ENCODE results near the gene PIH1D1.
"Not testable (repeated sequence)": the region's sequence is repeated elsewhere in the genome, so short reads cannot be mapped to it uniquely, and the experiment has no call there.

PIH1D1 gene

DNA sequence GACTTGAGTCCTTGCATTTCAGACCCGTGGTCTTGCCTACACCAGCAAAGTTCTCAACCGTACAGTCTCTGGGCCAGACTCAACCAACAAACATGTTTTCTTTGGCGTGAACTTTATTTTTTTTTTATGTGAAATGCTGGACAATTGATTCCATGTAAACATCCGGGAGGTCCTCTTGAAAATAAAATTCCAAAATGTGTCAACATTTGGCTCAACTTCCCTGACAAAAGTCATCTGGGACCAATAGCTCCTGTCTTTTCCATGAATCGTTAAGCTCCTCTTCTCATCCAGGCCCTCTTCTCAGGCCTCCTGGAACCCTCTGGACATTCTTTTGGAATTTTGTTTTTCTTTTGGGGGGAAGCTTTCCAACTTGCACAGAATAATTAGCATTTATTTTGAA, 4.2 kb upstream of the PIH1D1 start:
- no peak for DNase-seq (ENCODE audit: low spot score)

DNA sequence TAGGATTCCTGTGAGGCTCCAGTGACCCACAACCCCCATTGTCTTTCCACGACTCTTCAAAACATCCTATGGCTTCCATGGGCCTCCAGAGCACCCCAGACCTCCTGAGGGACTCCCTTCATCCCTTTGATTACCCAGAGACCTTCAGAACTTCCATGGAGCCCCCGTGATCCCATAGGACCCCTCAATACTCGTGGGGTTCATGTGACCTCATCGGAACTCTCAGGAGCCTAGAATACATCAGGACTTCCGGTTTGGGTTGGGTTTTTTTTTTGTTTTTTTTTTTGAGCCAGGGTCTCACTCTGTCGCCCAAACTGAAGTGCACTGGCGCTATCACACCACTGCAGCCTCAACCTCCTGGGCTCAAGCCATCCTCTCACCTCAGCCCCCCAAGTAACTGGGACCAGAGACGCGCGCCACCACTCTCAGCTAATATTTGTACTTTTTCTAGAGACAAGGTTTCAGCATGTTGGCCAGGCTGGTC, 2.2 kb upstream of the PIH1D1 start:
- DNase-seq (ENCODE audit: low spot score) = no peak

DNA sequence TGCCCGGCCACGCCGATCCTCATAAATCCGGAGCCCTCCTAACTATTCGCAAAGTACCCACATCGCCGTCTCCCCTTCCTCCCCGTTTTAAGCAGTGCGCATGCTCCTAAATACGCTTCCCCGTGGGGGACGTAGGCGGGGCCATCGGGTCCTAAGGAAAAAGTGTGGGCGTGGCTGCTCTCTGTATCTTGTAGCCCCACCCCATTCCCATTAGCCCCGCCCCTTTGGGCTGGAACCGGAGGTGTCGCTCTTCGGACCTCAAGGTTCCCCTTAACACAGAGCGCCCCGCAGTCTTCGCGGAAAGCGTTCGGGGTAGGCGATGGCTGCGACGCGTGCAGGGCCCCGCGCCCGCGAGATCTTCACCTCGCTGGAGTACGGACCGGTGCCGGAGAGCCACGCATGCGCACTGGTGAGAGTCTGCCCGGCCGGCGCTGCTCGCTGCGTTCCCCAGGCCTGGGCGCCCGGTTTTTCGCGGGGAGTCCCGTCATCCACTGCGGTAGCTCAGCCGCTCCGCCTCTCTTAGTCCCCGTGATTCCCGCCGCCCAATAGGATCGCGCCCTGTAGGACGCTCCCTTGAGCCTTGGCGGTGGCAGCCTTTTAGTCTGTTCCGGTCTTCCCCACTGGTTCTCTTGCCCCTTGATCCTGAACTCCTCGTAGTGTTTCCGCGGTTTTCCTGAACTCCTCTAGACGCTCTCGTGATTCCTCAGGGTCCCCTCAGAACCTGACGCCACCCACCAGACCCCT, 1.6 kb upstream of the PIH1D1 start, which contains the start of gene ALDH16A1:
ALDH16A1 (plus strand) TSS at position 213 of the 744 bp plus-strand sequence; CDS start at position 320, 107 bp downstream.
- peak; percentile 99 for DNase-seq (ENCODE audit: low spot score)

DNA sequence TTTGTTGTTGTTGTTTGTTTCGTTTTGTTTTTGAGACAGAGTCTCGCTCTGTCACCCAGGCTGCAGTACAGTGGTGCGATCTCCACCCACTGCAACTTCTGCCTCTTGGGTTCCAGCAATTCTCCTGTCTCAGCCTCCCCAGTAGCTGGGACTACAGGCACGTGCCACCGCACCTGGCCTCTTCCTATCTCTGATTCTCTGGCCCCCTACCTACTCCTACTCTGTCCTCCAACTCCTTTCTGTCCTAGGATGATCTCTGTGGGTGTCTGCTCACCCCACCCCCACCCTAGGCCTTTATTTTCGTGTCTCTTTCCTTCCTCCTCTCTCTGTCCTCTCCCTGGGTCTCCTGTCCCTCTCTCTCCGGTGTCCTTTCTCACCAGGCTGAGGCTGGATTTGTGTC, 1.2 kb downstream of the PIH1D1 start:
- DNase-seq (ENCODE audit: low spot score) = no peak

DNA sequence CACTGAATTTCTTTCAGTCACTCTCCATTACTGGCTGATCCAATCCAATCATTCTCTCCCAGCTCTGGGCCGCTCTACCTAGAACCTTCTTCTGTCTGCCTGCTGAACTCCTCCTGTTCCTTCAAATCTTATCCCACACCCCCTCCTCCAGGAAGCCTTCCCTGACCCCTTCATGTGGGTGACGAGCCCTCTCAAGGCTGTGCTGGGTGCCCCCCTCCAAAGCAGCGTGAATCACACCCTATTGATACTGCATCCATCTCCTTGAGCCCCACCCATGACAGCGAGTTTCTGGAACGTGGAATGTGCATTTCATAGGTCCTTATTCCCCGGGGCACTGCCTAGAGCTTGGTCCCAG, 3.2 kb downstream of the PIH1D1 start:
- no peak for DNase-seq (ENCODE audit: low spot score)

DNA sequence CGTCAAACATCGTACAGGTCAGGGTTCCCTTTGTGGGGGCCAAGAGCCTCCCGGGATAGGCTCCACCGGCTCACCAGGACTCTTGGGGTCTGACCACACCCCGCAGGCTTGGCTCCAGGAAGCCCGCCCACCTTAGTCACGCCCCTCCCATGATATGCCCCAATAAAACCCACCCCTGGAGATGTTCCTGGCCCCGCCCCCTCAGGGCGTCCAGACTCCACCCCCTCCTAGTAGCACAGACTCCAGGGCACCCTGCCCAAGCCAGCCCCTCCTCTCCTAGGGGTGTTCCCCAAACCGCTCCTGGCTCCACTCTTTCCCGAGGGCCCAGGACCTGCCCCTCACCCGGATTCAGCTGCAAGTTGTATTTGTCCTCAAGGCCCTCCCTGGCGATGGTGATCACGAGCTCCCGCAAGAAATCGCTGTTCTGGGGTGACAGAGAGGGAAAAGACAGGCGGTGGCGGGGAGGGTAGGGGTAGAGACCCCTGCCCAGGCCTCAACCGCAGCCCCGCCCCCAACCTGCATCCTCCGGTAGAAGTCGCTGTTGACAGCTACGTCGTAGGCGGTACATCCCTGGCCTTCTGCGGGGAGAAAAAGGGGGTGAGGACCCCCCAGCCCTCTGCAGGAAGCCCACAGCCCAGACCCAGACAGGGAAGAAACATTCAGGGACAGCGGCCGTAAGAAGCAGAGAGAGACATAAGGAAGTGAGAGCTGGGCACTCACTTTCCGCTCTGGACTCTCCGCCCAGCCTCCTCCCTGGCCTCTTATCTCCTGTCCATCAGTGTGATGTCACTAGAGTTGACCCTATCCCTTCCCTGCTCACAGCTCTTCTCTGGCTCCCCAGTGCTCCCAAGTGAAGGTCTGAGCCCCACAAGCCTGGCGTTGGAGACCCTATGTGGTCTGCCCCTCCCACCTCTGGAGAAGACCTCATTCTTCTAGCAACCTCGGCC, 3.9 kb downstream of the PIH1D1 start:
- no peak for DNase-seq (ENCODE audit: low spot score)

DNA sequence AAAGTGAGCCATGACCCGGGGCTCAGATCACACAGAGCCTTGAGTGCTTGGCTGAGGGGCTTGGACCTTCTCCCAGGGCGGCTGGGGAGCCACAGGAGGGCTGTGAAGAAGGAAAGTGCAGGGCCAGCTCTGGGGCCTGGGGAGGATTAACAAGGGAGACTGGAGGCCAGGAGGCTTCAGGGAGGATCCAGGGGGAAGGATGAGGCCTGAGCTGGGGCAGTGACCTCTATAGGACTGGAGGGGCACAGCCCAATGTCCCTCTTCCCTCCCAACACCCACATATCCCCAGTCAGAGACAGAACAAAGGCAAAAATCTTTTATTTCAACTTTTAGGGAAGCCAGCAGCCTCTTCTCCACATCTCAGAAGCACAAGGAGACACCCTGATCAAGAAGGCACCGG, 5.6 kb downstream of the PIH1D1 start:
- DNase-seq (ENCODE audit: low spot score) = no peak

DNA sequence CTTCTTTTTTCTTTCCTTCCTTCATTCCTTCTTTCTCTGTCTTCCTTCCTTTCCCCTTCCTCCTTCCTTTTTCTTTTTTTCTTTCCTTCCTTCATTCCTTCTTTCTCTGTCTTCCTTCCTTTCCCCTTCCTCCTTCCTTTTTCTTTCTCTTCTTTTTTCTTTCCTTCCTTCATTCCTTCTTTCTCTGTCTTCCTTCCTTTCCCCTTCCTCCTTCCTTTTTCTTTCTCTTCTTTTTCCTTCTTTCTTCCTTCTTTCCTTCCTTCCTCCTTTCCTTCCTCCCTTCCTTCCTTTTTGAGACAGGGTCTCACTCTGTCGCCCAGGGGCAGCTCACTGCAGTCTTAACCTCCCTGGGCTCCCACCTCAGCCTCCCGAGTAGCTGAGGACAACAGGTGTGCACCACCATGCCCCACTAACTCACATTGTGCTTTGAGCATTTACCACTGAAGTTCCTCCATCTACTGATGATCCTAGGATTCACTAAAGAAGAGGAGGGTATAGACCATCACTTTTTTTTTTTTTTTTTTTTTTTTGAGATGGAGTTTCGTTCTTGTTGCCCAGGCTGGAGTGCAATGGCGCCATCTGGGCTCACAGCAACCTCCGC, 7.4 kb downstream of the PIH1D1 start:
- DNase-seq (ENCODE audit: low spot score) = not testable (repeated sequence)

DNA sequence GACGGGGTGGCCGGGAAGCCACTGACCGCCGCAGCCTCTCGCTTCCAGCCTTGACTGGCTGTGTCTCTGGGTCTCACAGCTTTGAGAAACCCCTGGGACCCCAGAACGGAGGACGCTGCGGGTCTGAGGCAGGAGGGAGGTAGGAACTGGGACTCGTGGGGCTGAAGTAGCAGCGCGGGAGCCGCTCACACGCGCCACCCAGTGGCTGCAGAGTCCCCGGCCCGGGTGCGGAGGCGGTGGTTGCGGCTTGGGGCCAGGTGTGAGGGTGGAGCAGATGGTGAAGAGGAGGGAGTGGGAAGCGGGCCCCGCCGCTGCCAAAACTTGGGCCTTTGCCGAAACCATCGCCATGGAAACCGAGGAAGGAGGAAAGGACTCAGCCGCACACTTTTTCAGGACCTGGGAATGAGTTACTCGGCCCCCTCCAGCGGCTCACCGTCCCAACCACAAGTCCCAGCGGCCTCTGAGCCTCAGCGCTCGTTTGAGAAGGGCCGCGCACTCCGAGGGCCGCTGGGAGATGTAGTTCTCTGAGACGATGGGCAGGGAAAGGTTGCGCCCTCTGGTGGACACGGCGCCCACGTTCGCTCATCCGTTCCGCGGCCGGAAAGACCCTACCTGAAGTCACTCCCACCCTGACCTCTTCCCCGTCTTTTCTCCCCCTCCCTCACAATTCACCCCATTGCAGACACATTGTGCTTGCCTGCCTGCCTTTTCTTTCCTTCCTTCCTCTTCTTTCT, 8.1 kb downstream of the PIH1D1 start:
- peak; percentile 95 for DNase-seq (ENCODE audit: low spot score)

DNA sequence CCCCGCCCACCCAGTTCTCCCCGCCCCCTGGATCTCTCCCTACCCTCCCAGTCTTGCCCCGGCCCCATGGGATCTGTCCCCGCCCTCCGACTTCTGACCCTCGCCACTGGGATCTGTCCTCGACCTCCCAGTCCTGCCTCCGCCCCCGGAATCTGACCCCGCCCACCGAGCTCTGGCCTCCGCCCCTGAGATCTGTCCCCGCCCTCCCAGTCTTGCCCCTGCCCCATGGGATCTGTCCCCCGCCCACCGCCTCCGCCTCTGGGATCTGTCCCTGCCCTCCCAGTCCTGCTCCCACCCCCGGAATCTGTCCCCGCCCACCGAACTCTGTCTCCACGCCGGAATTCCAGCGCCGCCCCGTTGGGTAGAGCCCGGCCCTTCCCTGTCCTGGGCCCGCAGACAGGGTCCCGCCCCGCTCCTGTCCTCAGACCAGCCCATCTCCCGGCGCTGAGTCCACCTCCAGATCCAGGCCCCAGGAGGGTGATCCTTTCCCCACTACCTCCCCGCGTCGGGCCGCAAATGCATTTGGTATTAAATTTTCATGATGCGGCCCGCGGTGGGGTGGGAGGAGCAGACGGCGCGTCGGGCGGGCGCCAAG, 8.7 kb downstream of the PIH1D1 start:
- DNase-seq (ENCODE audit: low spot score) = peak; percentile 93

DNA sequence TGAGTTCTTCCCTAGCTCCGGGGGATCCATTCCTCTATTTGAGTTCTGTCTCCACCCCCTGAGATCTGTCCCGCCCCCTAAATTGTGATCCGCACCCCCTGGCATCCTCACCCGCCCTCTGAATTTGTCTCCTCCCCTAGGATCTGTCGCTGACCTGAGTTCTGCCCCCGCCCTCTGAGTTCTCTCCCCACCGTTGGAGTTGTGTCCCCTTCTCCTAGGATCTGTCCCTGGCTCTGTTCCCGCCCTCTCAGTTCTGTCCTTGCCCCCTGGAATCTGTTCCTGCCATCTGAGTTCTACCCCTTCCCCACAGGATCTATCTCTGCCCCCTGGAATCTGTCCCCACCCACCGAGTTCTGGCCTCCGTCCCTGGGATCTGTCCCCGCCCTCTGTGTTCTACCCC, 9.3 kb downstream of the PIH1D1 start:
- no peak for DNase-seq (ENCODE audit: low spot score)

DNA sequence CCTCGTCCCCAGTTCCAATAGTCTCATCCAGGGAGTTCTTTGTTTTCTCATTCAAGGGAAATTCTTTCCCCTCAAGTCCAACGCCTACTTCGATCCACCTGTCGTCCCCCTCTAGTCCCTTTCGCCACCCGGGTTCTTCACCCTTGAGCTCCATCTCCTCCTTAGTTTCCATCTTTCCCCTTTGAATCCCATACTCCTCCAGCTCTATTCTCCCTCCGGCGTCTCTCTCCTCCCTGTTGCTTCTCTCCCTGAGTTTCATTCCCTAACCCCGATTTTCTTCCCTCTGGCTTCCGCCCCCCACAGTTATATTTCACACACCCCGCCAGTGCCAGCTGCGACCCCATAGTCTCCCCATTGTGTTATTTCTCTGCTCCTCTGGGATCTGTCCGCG, 9.7 kb downstream of the PIH1D1 start:
- no peak for DNase-seq (ENCODE audit: low spot score)

DNA sequence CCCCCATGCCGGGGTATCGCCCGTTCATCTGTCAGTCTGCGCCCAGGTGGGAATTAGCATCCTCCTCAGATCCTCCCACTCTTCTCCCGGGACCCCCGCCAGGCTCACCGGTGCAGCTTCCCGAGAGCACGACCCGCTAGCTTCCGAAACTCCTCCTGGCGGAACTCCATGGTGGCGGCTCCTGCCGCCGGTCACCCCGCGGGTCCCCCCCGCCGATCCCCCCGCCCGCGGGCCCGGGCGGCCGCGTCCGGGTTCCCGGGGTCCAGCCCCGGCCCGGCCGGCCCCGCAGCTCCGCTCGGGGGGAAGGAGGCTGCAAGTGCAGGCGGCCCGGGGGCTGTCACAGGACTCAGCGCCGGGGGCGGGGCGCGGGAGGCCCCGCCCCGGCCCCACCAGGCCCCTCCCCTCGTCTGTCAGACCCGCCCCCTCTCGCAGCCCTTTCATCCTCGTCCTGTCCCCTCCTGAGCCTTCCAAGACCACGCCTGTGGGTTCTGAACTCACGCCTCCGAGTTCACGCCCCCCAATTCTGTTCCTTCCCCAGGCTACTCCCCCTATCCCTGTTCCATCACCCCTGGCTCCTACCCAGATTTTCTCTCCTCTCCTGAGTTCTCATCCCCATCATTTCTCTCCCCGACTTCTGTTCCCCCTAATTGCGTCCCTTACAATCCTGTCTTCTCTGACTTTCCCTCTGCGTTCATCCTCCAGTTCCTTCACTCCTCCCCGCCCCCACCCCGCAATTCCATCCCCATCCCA, 10.2 kb downstream of the PIH1D1 start, which contains the start of gene SLC17A7:
SLC17A7 (minus strand) TSS at position 318 of the 750 bp plus-strand sequence; CDS start at position 170, 148 bp downstream.
- peak; percentile 66 for DNase-seq (ENCODE audit: low spot score)

DNA sequence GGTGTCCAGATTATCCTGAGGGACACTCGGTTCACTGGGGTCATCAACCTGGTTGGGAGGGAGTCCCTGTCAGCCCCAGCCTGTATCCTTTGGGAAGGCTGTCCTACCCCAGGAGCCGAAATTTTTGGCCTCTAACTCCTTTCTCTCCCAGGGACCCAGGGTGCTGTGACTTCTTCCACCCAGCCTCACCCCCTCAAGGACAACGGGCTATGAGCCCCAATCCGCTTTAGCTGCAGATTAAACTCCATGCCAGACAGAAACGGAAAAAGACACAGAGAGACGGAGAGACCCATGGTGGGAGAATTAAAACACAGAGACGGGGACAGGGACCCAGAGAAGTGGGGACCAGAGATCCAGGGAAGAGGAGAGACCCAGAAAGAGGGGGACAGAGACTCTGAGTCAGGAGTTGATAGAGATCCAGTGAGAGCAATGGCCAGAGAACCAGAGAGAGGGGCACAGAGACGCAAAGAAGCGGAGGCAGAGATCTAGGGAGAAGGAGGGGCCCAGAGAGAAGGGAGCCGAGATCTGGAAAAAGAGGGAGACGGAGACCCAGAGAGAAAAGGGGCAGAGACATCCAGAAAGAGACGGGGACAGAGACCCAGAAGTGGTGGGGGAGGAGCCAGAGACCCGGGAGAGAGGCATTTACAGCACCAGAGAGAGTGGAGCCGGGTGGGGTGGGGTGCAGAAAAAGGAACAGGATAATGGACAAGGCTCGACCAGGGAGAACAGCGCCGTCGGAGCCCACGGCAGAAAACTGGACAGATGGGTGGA, 11.0 kb downstream of the PIH1D1 start:
- DNase-seq (ENCODE audit: low spot score) = no peak

DNA sequence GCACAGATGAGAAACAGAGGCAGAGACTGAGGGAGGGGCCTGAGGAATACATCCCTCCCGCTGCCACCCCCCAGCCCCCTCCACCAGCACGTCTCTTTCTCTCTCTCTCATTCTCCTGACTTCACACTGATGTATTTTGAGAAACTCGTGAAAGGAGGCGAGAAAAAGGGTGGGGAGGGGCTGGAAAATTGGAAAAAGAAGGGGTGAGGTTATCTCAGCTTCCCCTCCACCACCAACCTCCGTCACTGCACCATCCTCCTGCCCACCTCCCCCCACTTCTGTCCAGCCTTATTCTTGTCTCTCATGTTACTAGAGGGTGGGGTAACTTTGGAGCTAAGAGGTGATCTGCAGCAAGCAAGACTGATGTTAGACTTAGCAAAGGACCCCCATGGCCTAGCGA, 11.8 kb downstream of the PIH1D1 start:
- DNase-seq (ENCODE audit: low spot score) = no peak

DNA sequence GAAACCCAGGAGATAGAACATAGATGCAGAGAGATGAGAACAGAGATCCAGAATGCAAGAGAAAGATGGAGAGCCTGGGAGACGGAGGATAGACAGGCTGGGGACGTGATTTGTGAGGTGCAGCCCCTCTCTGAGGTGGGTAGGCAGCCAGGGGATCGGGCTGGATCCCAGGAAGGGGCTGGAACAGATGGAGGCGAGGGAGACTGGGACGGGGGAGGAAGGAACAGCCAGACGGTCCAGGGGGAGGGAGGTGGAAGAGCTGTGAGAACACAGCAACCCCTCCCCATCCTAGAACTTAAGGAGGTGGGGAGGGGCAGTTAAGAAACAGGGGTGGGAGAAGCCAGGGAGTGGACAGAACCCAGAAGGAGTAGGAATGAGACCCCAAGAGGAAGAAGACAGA, 13.4 kb downstream of the PIH1D1 start:
- DNase-seq (ENCODE audit: low spot score) = no peak

DNA sequence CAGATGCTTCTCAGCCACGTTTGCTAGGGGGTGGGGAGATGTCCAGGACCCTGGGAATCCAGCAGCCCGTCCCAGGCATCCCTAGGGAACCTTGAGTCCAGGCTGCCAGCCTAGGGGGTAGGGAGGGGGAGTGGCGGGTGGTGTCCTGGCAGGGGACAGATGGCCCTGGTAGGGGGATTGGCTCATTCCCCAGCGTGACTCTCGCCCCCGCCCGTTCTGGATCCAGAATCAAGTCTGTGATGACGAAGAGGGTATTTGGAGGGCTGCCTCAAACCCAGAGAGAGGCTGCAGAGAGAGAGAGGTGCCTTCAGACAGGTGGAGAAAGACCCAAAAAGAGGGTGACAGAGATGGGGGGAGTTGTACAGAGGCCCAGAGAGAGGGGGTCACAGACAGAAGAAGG, 14.4 kb downstream of the PIH1D1 start:
- DNase-seq (ENCODE audit: low spot score) = no peak

DNA sequence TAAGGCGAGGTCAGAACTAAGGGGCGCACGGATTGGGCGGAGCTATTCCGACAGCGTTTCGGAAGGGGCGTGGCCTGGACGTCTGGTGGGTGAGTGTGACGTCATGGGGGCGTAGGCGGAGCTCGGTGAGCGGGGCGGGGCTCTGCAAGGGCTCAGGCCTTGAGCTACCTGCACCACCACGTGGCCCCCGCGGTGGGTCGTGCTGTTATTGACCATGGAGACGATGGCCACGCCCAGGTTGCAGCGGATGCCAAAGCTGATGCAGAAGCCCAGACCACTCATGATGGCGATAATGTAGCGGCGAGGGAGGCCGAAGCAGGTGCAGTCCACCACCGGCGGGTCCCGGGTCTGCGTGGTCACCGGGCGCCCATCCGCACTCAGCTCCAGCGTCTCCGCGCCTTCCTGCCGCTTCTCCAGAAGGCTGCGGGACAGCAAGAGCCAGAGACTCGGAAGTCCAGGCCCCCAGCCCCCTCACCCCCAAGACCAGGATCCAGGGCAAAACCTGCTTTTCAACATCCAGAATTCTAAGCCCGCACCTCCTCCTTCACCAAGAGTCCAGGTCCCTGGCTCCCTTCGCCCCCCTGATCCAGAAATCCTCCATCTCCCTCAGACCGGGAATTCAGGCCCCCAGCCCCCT, 15.1 kb downstream of the PIH1D1 start:
- DNase-seq (ENCODE audit: low spot score) = no peak

DNA sequence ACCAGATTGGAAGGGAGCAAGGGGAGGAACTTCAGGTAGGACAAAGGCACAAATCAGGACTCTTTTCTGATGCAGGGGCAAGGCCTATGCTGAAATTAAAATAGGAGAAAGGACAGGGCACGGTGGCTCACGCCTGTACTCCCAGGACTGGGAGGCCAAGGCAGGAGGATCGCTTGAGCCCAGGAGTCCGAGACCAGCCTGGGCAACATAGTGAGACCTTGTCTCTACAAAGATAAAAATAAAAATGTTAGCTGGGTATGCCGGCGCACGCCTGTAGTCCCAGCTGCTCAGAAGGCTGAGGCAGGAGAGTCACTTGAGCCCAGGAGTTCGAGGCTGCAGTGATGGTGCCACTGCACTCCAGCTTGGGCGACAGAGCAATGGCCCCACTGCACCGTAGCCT, 15.9 kb downstream of the PIH1D1 start:
- DNase-seq (ENCODE audit: low spot score) = no peak

Data from GM03348 (cell line).